Activated T-helper 1 cell treated with anti-CD3 and anti-CD28 coated beads, Interleukin-2, amount 50 U/mL, for 16 hours (primary cell): ENCODE results near the gene TCF3.
"Not testable (repeated sequence)": the region's sequence is repeated elsewhere in the genome, so short reads cannot be mapped to it uniquely, and the experiment has no call there.

ENCODE experiments used
- DNase-seq, 2 donors: peaks; one replicate each; pipeline ENCODE4 v3.0.0-alpha.2; 2020; ENCODE audit warnings: low read depth in 1 of 2, low spot score in 1 of 2

The TCF3 gene

DNA sequence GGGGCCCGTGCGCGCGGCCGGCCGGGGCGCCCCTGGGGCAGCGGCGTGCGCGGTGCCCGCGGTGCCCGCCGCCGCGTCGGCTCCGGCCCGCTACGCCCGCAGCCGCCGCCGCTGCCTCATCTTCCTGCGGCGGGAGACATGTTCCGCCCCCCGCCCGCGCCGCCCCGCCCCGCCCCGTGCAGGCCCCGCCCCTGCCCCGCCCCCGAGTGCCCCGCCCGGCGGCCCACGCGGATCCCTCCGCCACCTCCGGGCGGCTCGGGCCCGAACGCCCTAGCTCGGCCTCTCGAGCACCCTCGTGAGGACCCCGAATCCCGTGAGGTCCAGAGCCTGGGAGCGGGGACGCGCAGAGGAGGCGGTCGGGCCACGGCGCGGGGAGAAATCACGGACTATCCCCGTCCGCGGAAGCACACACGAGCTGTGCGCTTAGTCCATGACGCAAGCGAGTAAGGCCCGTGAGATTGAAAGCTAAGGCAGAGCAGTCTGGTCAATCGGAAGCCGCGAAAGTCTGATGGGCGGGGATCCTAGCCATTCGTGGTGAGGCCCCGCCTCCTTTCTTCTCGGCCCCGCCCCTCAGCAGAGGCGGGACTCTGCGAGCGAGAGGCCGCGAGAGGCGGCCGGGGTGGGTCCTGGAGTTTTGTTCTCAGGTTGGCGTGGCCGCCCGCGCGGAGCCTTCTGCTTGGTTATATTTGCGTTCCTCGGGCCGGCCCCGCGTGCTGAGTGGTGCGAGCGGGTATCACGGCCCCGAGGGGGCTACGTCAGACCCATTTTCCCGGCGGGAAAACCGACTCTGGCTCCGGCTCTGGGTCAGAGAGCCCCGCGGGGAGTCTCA, at the start of gene TCF3:
TSS of gene TCF3 (minus strand) at position 145 of the 829 bp plus-strand sequence. CDS start 2,367 bp downstream, outside the sequence.
- peak; percentile 94 to 98 for DNase-seq

- no peak for DNase-seq
Measured at GRCh38 chr19:1700733-1701663, 48.6 kb upstream of the TCF3 start.

GRCh38 chr19:1699998-1700732, 47.8 kb upstream of the TCF3 start:
- DNase-seq, result no peak

- no peak for DNase-seq
Measured at GRCh38 chr19:1699386-1699785, 47.0 kb upstream of the TCF3 start.

- DNase-seq, result no peak
Measured at GRCh38 chr19:1698636-1699035, 46.2 kb upstream of the TCF3 start.

- DNase-seq, result not testable (repeated sequence)
Measured at GRCh38 chr19:1695481-1695880, 43.1 kb upstream of the TCF3 start.

DNA sequence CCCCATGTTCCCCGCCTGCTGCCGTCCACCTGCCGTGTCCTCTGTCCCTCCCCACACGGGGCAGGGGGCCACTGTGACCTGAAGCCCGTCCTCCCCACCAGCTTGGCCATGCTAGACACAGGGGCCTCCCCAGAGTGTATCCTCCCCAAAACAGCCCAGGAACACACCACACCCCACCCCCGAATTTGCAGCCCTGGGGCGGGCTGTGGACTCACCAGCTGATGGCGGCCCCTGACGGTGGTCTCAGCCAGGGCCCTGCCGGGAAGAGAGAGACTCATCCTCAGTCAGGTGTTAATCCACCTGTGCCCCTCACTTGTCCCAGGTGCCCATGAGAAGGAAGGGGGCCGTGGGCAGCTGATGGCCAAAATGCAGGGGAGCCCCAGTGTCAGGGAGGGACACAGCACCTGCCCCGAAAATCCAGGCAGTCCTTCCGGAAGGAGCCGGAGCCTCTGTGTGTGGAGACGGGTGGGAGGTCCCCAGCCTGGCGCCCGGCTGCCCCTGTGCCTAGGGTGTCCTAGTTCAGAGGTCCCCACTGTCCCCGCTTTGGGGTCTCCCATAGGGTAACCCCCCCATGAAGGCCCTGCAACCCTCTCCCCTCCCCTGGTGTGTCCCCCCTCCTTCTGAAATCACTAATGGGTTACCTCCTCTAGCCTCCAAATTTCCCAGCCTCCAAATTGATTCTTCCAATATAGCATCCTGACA, 39.3 kb upstream of the TCF3 start:
- no peak for DNase-seq

DNA sequence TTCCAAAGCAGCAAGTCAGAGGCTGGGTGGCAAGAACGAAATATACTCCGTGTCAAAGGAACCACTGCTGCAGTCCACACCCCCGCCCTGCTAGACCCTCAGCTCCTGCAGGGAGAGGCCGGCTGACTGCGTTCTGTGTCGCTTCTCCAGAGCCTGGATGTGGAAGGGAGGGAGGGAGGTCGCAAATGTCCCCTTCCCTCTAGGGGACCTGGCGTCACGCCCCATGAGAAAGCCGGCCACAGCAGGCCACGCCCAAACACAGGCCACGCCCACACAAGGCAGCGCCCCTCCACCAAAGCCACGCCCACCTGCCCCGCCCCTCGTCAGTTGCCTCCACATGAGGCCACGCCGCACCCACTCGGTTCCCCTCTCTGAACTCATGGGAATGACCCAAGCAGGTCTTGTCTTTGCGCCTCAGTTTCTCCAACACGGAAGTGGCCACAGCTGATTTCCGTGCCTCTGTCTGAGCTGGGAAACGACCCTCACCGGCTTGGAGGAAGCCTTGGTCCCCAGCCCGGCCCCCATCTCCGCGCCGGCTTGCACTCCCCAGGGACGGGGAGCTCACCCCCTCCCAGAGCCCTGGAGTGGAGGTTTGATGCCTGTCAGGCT, 38.4 kb upstream of the TCF3 start:
- DNase-seq, result peak in 1 of 2 donors; percentile 26

GRCh38 chr19:1685785-1686184, 33.4 kb upstream of the TCF3 start:
- DNase-seq, result not testable (repeated sequence)

DNA sequence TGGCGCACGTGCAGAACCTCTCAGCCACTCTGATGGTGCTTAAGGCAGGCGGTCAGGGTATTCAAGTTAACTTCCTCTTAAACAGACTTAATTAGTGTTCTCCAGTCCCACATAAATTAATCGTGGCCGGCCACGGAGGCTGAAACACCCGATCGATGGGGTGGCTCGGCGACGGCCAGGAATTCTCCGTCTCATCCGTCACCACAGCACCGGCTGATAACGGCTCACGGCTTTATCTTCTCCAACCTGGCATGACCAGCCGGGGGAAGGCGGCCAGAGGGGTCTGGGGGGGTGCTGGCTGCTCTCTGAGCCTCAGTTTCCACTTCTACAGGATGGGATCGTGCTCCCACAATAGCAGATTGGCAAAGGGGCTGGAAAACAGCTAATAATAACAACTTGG, 32.6 kb upstream of the TCF3 start:
- no peak for DNase-seq

GRCh38 chr19:1684573-1684912, 32.1 kb upstream of the TCF3 start:
- DNase-seq, result no peak

GRCh38 chr19:1683869-1684572, 31.6 kb upstream of the TCF3 start:
- no peak for DNase-seq

- DNase-seq, result no peak
Measured at GRCh38 chr19:1680976-1681375, 28.6 kb upstream of the TCF3 start.

GRCh38 chr19:1678073-1678472, 25.7 kb upstream of the TCF3 start:
- no peak for DNase-seq

DNA sequence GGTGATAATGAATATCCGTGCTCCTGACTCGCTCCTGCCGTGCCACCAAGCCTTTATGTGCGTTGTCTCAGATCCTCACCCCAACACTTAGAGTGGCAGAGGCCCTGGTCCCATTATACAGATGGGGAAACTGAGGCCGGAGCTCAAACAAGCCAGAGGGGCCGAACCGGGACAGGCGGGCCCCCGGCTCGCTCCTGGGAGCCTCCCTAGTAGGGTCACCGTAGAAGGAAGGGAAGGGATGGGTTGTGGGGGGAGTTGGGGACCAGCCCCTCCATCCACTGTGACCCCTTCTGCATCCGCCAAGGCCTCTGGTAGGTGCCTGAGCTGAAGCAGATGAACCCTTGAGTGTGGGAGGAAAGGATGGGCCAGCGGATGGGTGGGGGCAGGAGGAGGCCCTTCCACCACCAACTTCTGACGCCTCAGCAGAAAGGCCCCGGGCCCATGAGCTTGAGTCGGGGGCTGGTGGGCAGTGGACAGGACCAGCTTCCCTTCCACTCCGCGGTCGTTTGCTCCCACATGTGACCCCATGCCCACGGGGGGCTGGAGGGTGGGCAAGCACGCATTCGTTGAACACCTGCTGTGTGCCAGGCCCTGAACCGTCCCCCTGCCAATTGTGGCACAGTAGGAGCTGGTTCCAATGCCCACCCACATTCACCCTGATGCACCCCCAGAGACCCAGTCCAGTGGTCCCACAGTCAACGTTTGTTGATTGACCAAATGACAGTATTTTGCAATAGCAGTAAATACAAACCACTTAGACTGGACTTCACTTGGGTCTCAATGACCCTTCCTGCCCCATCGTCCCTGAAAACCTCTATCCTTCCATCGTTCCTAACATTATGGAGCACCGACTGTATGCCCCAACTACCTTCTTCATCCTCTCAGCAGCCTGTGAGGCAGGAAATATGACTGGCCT, 24.2 kb upstream of the TCF3 start:
- no peak for DNase-seq

DNA sequence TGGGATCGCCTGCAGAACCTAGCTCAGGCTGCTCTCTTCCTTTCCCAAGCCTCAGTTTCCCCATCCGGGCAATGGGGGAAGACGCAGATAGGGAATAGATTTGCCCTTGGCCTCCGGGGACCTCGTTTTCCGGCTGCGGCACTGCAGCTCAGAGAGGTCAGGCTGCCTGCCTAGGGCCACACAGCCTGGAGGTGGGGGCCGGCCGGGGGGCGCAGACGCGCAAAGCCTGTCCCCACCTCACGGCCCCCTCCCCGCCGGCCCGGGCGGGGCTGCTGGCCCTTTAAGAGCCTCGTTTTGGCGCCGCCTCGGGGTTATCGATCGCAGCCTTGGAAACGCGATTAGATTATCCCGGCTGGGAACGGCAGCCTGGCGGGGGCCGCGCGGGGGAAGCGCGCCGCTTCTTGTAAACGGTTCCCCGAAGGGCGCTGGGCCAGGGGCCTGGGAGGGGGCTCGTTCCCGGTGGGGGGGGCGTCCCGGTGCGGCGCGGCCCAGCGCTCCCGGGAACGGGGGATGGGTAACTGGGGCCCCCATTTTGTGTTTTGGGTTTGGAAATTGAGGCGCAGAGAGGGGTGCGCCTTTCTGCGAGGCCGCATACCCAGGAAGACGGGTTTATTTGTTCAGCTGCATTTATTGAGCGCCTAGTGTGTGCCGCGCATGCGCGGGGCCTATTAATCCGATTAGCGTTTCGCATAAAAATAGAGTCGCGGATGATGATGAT, 23.4 kb upstream of the TCF3 start:
- no peak for DNase-seq

GRCh38 chr19:1674293-1674679, 21.9 kb upstream of the TCF3 start:
- DNase-seq, result no peak

DNA sequence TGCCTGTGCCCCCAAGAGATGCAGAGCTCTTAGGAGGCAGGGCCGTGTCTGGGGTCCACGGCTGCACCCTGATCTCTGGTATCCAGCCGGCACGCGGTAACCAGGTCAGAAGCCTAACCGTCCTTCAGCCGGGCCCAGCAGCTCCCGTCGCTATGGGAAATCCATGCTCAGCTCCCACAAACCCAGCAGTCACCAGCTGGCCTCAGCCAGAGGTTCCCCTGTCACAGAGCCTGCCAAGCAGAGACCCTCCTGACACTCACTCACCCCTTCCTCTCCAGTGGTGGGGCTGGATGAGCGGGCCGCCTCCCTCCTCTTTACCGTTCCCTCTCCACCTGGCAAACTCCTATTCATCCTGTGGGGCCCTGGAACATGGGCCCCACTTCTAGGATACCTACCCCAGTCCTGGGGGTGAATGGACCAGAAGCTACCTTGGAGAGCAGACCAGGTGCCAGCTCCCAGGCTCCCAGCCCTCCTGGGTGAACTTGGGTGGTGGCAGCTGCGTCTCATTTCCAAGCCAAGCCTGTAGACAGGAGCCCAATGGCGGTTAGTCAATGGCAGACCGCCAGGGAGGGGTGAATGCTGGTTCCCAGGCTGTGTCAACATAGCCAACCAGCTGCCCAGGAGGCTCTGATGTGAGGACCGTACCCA, 21.4 kb upstream of the TCF3 start:
- DNase-seq, result no peak
